Raji (cell line): ENCODE data around the gene CDC42BPB.

Experiments used
- POLR2A ChIP-seq: IDR thresholded peaks from 2 replicates; pipeline ENCODE4 v1.6.1; 2011; ENCODE audit warnings: low read depth, low read length, control low read depth; ENCODE audit not compliant: insufficient read depth

Gene CDC42BPB

GRCh38 chr14:103070971-103071542 lies 13.7 kb upstream of the CDC42BPB start:
- no peak for TF ChIP-seq POLR2A

- no peak for TF ChIP-seq POLR2A
Measured at GRCh38 chr14:103070263-103070885, 13.0 kb upstream of the CDC42BPB start.

GRCh38 chr14:103068351-103069073 lies 11.2 kb upstream of the CDC42BPB start:
- TF ChIP-seq POLR2A: no peak

- no peak for TF ChIP-seq POLR2A
Measured at GRCh38 chr14:103067231-103067954, 10.0 kb upstream of the CDC42BPB start.

GRCh38 chr14:103066399-103066798 lies 9.1 kb upstream of the CDC42BPB start:
- TF ChIP-seq POLR2A: no peak

GRCh38 chr14:103065861-103066260 lies 8.5 kb upstream of the CDC42BPB start:
- no peak for TF ChIP-seq POLR2A

GRCh38 chr14:103064978-103065377 lies 7.6 kb upstream of the CDC42BPB start:
- TF ChIP-seq POLR2A: no peak

- TF ChIP-seq POLR2A: no peak
Measured at GRCh38 chr14:103064436-103064835, 7.1 kb upstream of the CDC42BPB start.

- TF ChIP-seq POLR2A: no peak
Measured at GRCh38 chr14:103061482-103061976, 4.2 kb upstream of the CDC42BPB start.

GRCh38 chr14:103059556-103059955 lies 2.2 kb upstream of the CDC42BPB start:
- TF ChIP-seq POLR2A: no peak

- no peak for TF ChIP-seq POLR2A
Measured at GRCh38 chr14:103058164-103059055, 1.1 kb upstream of the CDC42BPB start.

- TF ChIP-seq POLR2A: no peak
Measured at GRCh38 chr14:103057028-103057371, 349 bp downstream of the CDC42BPB start.

GRCh38 chr14:103056322-103057027 lies 874 bp downstream of the CDC42BPB start:
- TF ChIP-seq POLR2A: no peak

GRCh38 chr14:103055695-103056094 lies 1.7 kb downstream of the CDC42BPB start:
- no peak for TF ChIP-seq POLR2A
